B cell (primary cell): Measurements from ENCODE around the gene TMEM106C. TPM values are rescaled to one million over a fixed set of nuclear protein-coding genes. Genes with fewer than 3 reads are reported as not detected.

Experiments used
- ATAC-seq: fragments of 200-7000 bp; cut with Tn5 transposase; one replicate; pipeline ENCODE4 v1.10.0; 2021; ENCODE audit warnings: low read depth, mild to moderate bottlenecking, moderate number of reproducible peaks, moderate library complexity
- CTCF ChIA-PET: fragments of 350-600 bp; sonication (Branson Sonifier 250); formaldehyde crosslinking; loops from one replicate; lab custom pipeline; 2021; ENCODE audit warnings: antibody characterized with exemption, inconsistent platforms; lab: Charles Lee
- POLR2A ChIA-PET: fragments of 350-600 bp; sonication (Branson Sonifier 250); formaldehyde crosslinking; loops from one replicate; lab custom pipeline; 2021; ENCODE audit warnings: antibody characterized with exemption; lab: Charles Lee
- DNase-seq: peaks from one replicate; pipeline ENCODE4 v3.0.0; 2013
- H2AFZ ChIP-seq: 2 replicates; pipeline ENCODE4 v1.6.1; 2012; ENCODE audit warnings: mild to moderate bottlenecking, low read depth, low read length; ENCODE audit not compliant: insufficient read depth, poor library complexity, severe bottlenecking
- H3K27ac ChIP-seq, 2 donors: 1 replicate in 1 of 2; 2 replicates in 1 of 2; pipeline ENCODE4 v1.5.1; 2012 to 2013; ENCODE audit warnings: low read length in 2 of 2, mild to moderate bottlenecking in 2 of 2, moderate library complexity in 1 of 2
- H3K27me3 ChIP-seq, 4 experiments: fragments of 200-600 bp in 1 of 4; sonication (generic) in 1 of 4; replicated peaks in 1 of 4; 1 replicate in 2 of 4; 2 replicates in 2 of 4; pipeline versions ENCODE4 v1.6.1 to v1.7.0; 2013 to 2016; ENCODE audit warnings: low read length in 3 of 4, mild to moderate bottlenecking in 2 of 4, mixed read lengths in 1 of 4, moderate library complexity in 1 of 4; ENCODE audit not compliant: insufficient read depth in 4 of 4, control insufficient read depth in 3 of 4; ENCODE audit errors: control extremely low read depth in 1 of 4
- H3K36me3 ChIP-seq, 2 experiments: replicated peaks in 1 of 2; 1 replicate in 1 of 2; 2 replicates in 1 of 2; pipeline versions ENCODE4 v1.6.1 to v1.7.1; 2013; ENCODE audit warnings: low read length in 1 of 2; ENCODE audit not compliant: insufficient read depth in 2 of 2, control insufficient read depth in 1 of 2; ENCODE audit errors: control extremely low read depth in 1 of 2, extremely low read depth in 1 of 2
- H3K4me1 ChIP-seq, 2 donors: fragments of 200-600 bp in 1 of 2; sonication (generic) in 1 of 2; 1 replicate in 1 of 2; 2 replicates in 1 of 2; pipeline versions ENCODE4 v1.5.1 to v1.6.1; 2013 to 2017; ENCODE audit warnings: low read length in 2 of 2; ENCODE audit not compliant: control insufficient read depth in 2 of 2, insufficient read depth in 2 of 2
- H3K4me2 ChIP-seq: replicated peaks from 2 replicates; pipeline ENCODE3; 2012; ENCODE audit warnings: mild to moderate bottlenecking, low read depth, low read length; ENCODE audit not compliant: poor library complexity, severe bottlenecking
- H3K4me3 ChIP-seq, 5 experiments: fragments of 200-600 bp in 1 of 5; sonication (generic) in 1 of 5; 1 replicate in 3 of 5; 2 replicates in 2 of 5; pipeline versions ENCODE4 v1.5.1 to v1.7.0; 2011 to 2016; ENCODE audit warnings: low read length in 4 of 5, mild to moderate bottlenecking in 4 of 5, low read depth in 2 of 5, control low read depth in 1 of 5, moderate library complexity in 1 of 5; ENCODE audit not compliant: insufficient read depth in 1 of 5; ENCODE audit errors: control extremely low read depth in 1 of 5, extremely low read depth in 1 of 5
- H3K79me2 ChIP-seq: fragments of 200-600 bp; sonication (generic); one replicate; pipeline ENCODE4 v1.6.0; 2016; ENCODE audit warnings: low read length; ENCODE audit not compliant: control insufficient read depth, insufficient read depth
- H3K9ac ChIP-seq: fragments of 200-600 bp; sonication (generic); 2 replicates; pipeline ENCODE4 v1.6.1; 2017; ENCODE audit warnings: mild to moderate bottlenecking, low read length, moderate library complexity
- H3K9me3 ChIP-seq, 3 donors: one replicate each; pipeline versions ENCODE4 v1.6.1 to v1.7.1; 2013; ENCODE audit warnings: low read length in 2 of 3; ENCODE audit not compliant: control insufficient read depth in 2 of 3, insufficient read depth in 1 of 3; ENCODE audit errors: control extremely low read depth in 1 of 3
- H4K20me1 ChIP-seq: 2 replicates; pipeline ENCODE4 v1.6.0; 2012; ENCODE audit warnings: mild to moderate bottlenecking, low read length; ENCODE audit not compliant: insufficient read depth, control insufficient read depth, poor library complexity, severe bottlenecking
- H3K27ac Mint-ChIP-seq: one replicate; pipeline ENCODE4 v1.8.0; 2021; ENCODE audit warnings: mixed read lengths
- H3K27me3 Mint-ChIP-seq: one replicate; pipeline ENCODE4 v1.8.0; 2021; ENCODE audit warnings: mixed read lengths
- H3K4me1 Mint-ChIP-seq: one replicate; pipeline ENCODE4 v1.8.0; 2021; ENCODE audit warnings: mixed read lengths
- H3K4me3 Mint-ChIP-seq: one replicate; pipeline ENCODE4 v1.8.0; 2021; ENCODE audit warnings: mixed read lengths
- H3K9me3 Mint-ChIP-seq: one replicate; pipeline ENCODE4 v1.8.0; 2022; ENCODE audit warnings: mixed read lengths; ENCODE audit not compliant: insufficient read depth
- CTCF ChIP-seq: fragments of 200-600 bp; IDR thresholded peaks from one replicate; pipeline ENCODE4 v1.8.0; 2022; ENCODE audit warnings: antibody characterized with exemption, mild to moderate bottlenecking
- EZH2 ChIP-seq: IDR thresholded peaks from 2 replicates; pipeline ENCODE4 v1.6.1; 2012; ENCODE audit warnings: borderline replicate concordance, low read depth, mild to moderate bottlenecking, moderate library complexity, low read length; ENCODE audit not compliant: insufficient read depth, poor library complexity, severe bottlenecking
- WGBS: methylation state at CpG from one replicate; pipeline ENCODE4 v1.1.5; 2013; ENCODE audit warnings: missing lambda C conversion rate; ENCODE audit not compliant: insufficient coverage; 5-methylcytosine and 5-hydroxymethylcytosine counted together
- intact Hi-C: fragments of 100-400 bp; cut with micrococcal nuclease; formaldehyde crosslinking; loops from one replicate; pipeline ENCODE4 v1.10.0; 2022
- polyA plus RNA-seq: library from polyadenylated mRNA; depleted of rRNA; stranded (reverse); fragments of >200 nt; gene quantifications from 2 replicates; pipeline ENCODE4 v1.2.3, GENCODE V29; 2012
- total RNA-seq, 2 donors: library from RNA; stranded (reverse); fragments of 120-200 nt in 1 of 2; gene quantifications; 1 replicate in 1 of 2; 2 replicates in 1 of 2; pipeline versions ENCODE4 v1.2.3 to v1.2.4, GENCODE V29; 2013 to 2022

TMEM106C gene
- total and polyA plus RNA-seq, 2 donors (not counting 1 experiment from before 2014, with no cell fraction given), result 37.5 to 44.2 TPM

GRCh38 chr12:47986832-47987231 lies 23.4 kb downstream of the TMEM106C start:
- H3K36me3 ChIP-seq, result no peaks in the 10 kb centered on the region
- H2AFZ ChIP-seq, result no peak overlapping the region
- H3K4me2 ChIP-seq, result no peak overlapping the region
- intact Hi-C loops, result no loop called here
- TF ChIP-seq CTCF (no peak), EZH2 (no peak)
- no peak for DNase-seq
- no peak overlapping the region for H3K9ac ChIP-seq
- ChIA-PET CTCF (no interaction called here), POLR2A (no interaction called here)
- Mint-ChIP-seq H3K27me3 (peaks cover 4% of the 10 kb centered on the region), H3K4me3 (no peak overlapping the region), H3K4me1 (peaks cover 35% of the 10 kb centered on the region), H3K9me3 (no peaks in the 10 kb centered on the region), H3K27ac (no peak overlapping the region)
- 100% methylated on average over 3 of the region's 5 CpGs for WGBS
- H3K9me3 ChIP-seq, result peaks cover 0 to 3% (median 0%) of the 10 kb centered on the region in 3 donors
- peaks cover 27 to 43% of the 10 kb centered on the region in 2 donors for H3K4me1 ChIP-seq
- H3K27me3 ChIP-seq, result peaks cover 0 to 8% (median 3%) of the 10 kb centered on the region in 4 experiments
- H3K4me3 ChIP-seq, result no peak overlapping the region
- no peak for ATAC-seq
- no peaks in the 10 kb centered on the region for H3K79me2 ChIP-seq
- H3K27ac ChIP-seq, result no peak overlapping the region
- H4K20me1 ChIP-seq, result no peaks in the 10 kb centered on the region

- POLR2A ChIA-PET, result no interaction called here
- Histone ChIP-seq H2AFZ (no peak overlapping the region), H3K27ac (no peak overlapping the region), H3K9me3 (peaks cover 0 to under 1% (median 0%) of the 10 kb centered on the region in 3 donors), H3K4me2 (no peak overlapping the region), H3K36me3 (no peaks in the 10 kb centered on the region), H3K4me3 (no peak overlapping the region), H3K27me3 (peaks cover 0 to 7% (median 3%) of the 10 kb centered on the region in 4 experiments), H3K9ac (no peak overlapping the region), H3K4me1 (peaks cover 27 to 49% of the 10 kb centered on the region in 2 donors), H3K79me2 (no peaks in the 10 kb centered on the region), H4K20me1 (no peaks in the 10 kb centered on the region)
- no peak overlapping the region for H3K4me3 Mint-ChIP-seq
- H3K27ac Mint-ChIP-seq, result no peak overlapping the region
- DNase-seq, result peak; percentile 28
- no peaks in the 10 kb centered on the region for H3K9me3 Mint-ChIP-seq
- intact Hi-C loops, result no loop called here
- TF ChIP-seq EZH2, result no peak
- TF ChIP-seq CTCF, result no peak
- H3K27me3 Mint-ChIP-seq, result peaks cover 4% of the 10 kb centered on the region
- peaks cover 38% of the 10 kb centered on the region for H3K4me1 Mint-ChIP-seq
- ATAC-seq, result no peak
- CTCF ChIA-PET, result no interaction called here
- WGBS, result 77% methylated on average over 14 of the region's 14 CpGs
Measured at GRCh38 chr12:47987411-47988072, 24.1 kb downstream of the TMEM106C start.
